Naive thymus-derived CD4-positive, alpha-beta T cell (primary cell): Measurements from ENCODE around the gene HEBP2. TPM values are rescaled to one million over a fixed set of nuclear protein-coding genes. Genes with fewer than 3 reads are reported as not detected.

Source experiments
- ATAC-seq: fragments of 150-1000 bp; cut with Tn5 transposase; 2 replicates; pipeline ENCODE4 v1.10.0; 2021; ENCODE audit warnings: mild to moderate bottlenecking, moderate library complexity
- CTCF ChIA-PET: fragments of 350-600 bp; sonication (Branson Sonifier 250); formaldehyde crosslinking; loops from one replicate; lab custom pipeline; 2021; ENCODE audit warnings: antibody characterized with exemption; lab: Charles Lee
- POLR2A ChIA-PET: fragments of 350-600 bp; sonication (Branson Sonifier 250); formaldehyde crosslinking; loops from one replicate; lab custom pipeline; 2021; ENCODE audit warnings: antibody characterized with exemption, inconsistent platforms; lab: Charles Lee
- DNase-seq, 9 donors: peaks; one replicate each; pipeline versions ENCODE4 v3.0.0 to v3.0.0-alpha.2; 2020 to 2022; ENCODE audit warnings: mixed read lengths in 1 of 9
- H3K27ac ChIP-seq: one replicate; pipeline ENCODE4 v1.7.0; 2013; ENCODE audit warnings: mild to moderate bottlenecking, low read depth, low read length, moderate library complexity
- H3K27me3 ChIP-seq, 2 donors: one replicate each; pipeline ENCODE4 v1.7.0; 2013; ENCODE audit warnings: low read length in 2 of 2, mild to moderate bottlenecking in 2 of 2, moderate library complexity in 2 of 2; ENCODE audit not compliant: control insufficient read depth in 2 of 2, insufficient read depth in 2 of 2
- H3K36me3 ChIP-seq, 3 experiments: 1 replicate in 2 of 3; 2 replicates in 1 of 3; pipeline ENCODE4 v1.7.0; 2013; ENCODE audit warnings: low read length in 3 of 3, mild to moderate bottlenecking in 3 of 3, moderate library complexity in 1 of 3; ENCODE audit not compliant: insufficient read depth in 3 of 3, control insufficient read depth in 2 of 3
- H3K4me1 ChIP-seq, 2 donors: one replicate each; pipeline ENCODE4 v1.7.0; 2013; ENCODE audit warnings: low read length in 2 of 2, mild to moderate bottlenecking in 2 of 2, moderate library complexity in 1 of 2; ENCODE audit not compliant: control insufficient read depth in 2 of 2, insufficient read depth in 2 of 2
- H3K4me3 ChIP-seq: 2 replicates; pipeline ENCODE4 v1.7.0; 2013; ENCODE audit warnings: mild to moderate bottlenecking, low read length
- H3K9me3 ChIP-seq, 3 experiments: 1 replicate in 2 of 3; 2 replicates in 1 of 3; pipeline ENCODE4 v1.7.0; 2013; ENCODE audit warnings: low read length in 3 of 3; ENCODE audit not compliant: control insufficient read depth in 2 of 3
- H3K27ac Mint-ChIP-seq, 9 donors: one replicate each; pipeline ENCODE4 v1.8.0; 2020 to 2022; ENCODE audit warnings: mixed read lengths in 9 of 9, mild to moderate bottlenecking in 8 of 9, moderate library complexity in 5 of 9, inconsistent platforms in 2 of 9
- H3K27me3 Mint-ChIP-seq, 5 donors: one replicate each; pipeline ENCODE4 v1.8.0; 2021 to 2022; ENCODE audit warnings: mixed read lengths in 5 of 5, mild to moderate bottlenecking in 1 of 5
- H3K36me3 Mint-ChIP-seq, 5 donors: one replicate each; pipeline ENCODE4 v1.8.0; 2020 to 2022; ENCODE audit warnings: mixed read lengths in 5 of 5, mild to moderate bottlenecking in 3 of 5, inconsistent platforms in 1 of 5
- H3K4me1 Mint-ChIP-seq, 7 donors: one replicate each; pipeline ENCODE4 v1.8.0; 2020 to 2022; ENCODE audit warnings: mixed read lengths in 7 of 7, mild to moderate bottlenecking in 3 of 7, inconsistent platforms in 1 of 7
- H3K4me3 Mint-ChIP-seq, 10 donors: one replicate each; pipeline ENCODE4 v1.8.0; 2020 to 2022; ENCODE audit warnings: mild to moderate bottlenecking in 10 of 10, mixed read lengths in 10 of 10, moderate library complexity in 6 of 10, inconsistent platforms in 2 of 10
- H3K9me3 Mint-ChIP-seq, 11 donors: one replicate each; pipeline ENCODE4 v1.8.0; 2020 to 2022; ENCODE audit warnings: mixed read lengths in 11 of 11, mild to moderate bottlenecking in 4 of 11, inconsistent platforms in 1 of 11, moderate library complexity in 1 of 11
- intact Hi-C, 2 donors: fragments of 100-400 bp; cut with micrococcal nuclease; formaldehyde crosslinking; loops; one replicate each; pipeline ENCODE4 v1.15.1; 2023
- polyA plus RNA-seq, 2 donors: library from polyadenylated mRNA; unstranded; fragments of 300-500 nt; fragmentation: Illumina TruSeq; gene quantifications; one replicate each; pipeline ENCODE4 v1.2.3, GENCODE V29; 2021
- total RNA-seq, 6 experiments: library from RNA in 5 of 6; stranded (reverse) in 5 of 6; gene quantifications; 1 replicate in 5 of 6; 2 replicates in 1 of 6; pipeline ENCODE4 v1.2.3 and lab custom pipeline; 2021 to 2026

Gene HEBP2
- total and polyA plus RNA-seq, 7 experiments from 2014 or later = 24.9 to 50.7 (median 41.0) TPM

- ChIA-PET CTCF (interaction anchor here (0.8 to 1.4 kb wide), 3 partner anchors 10 to 31 kb away, joined by 3 to 4 read pairs (median 3); partner anchors contain the start of gene HEBP2), POLR2A (interaction anchor here (0.7 to 0.8 kb wide), 3 partner anchors 30 to 51 kb away, joined by 3 to 4 read pairs (median 4); no protein-coding TSS in a partner anchor)
- H3K9me3 ChIP-seq = no peaks in the 10 kb centered on the region
- H3K4me3 ChIP-seq = no peak overlapping the region
- H3K36me3 Mint-ChIP-seq = no peaks in the 10 kb centered on the region
- H3K9me3 Mint-ChIP-seq = peaks cover 0 to 2% (median 0%) of the 10 kb centered on the region in 11 donors
- ATAC-seq = peak; percentile 55
- DNase-seq = peak in 5 of 9 donors; percentile 7 to 26 (median 18)
- intact Hi-C loops = loop anchor here in 1 of 2 donors (1.0 to 2.0 kb wide), 2 partner anchors 31 to 136 kb away; partner anchors contain the start of gene HEBP2
- H3K27me3 ChIP-seq = no peaks in the 10 kb centered on the region
- H3K27ac ChIP-seq = no peak overlapping the region
- no peak overlapping the region for H3K27ac Mint-ChIP-seq
- H3K27me3 Mint-ChIP-seq = peaks cover 0 to 29% (median 5%) of the 10 kb centered on the region in 5 donors
- no peak overlapping the region for H3K4me3 Mint-ChIP-seq
- no peaks in the 10 kb centered on the region for H3K4me1 ChIP-seq
- H3K36me3 ChIP-seq = no peaks in the 10 kb centered on the region
- H3K4me1 Mint-ChIP-seq = no peaks in the 10 kb centered on the region
Measured at GRCh38 chr6:138372711-138373463, 31.1 kb upstream of the HEBP2 start.

GRCh38 chr6:138374230-138374629 lies 29.8 kb upstream of the HEBP2 start:
- Histone ChIP-seq H3K36me3 (no peaks in the 10 kb centered on the region), H3K9me3 (no peaks in the 10 kb centered on the region), H3K27me3 (no peaks in the 10 kb centered on the region), H3K4me3 (no peak overlapping the region), H3K27ac (no peak overlapping the region), H3K4me1 (no peaks in the 10 kb centered on the region)
- peaks cover 0 to 25% (median 3%) of the 10 kb centered on the region in 5 donors for H3K27me3 Mint-ChIP-seq
- POLR2A ChIA-PET = no interaction called here
- no peak overlapping the region for H3K4me3 Mint-ChIP-seq
- H3K4me1 Mint-ChIP-seq = no peaks in the 10 kb centered on the region
- ATAC-seq = no peak
- CTCF ChIA-PET = interaction anchor here (0.6 to 1.0 kb wide), 2 partner anchors 30 to 156 kb away, joined by 3 read pairs; partner anchors contain the start of genes HEBP2 and PBOV1
- no peak for DNase-seq
- peaks cover 0 to 2% (median 0%) of the 10 kb centered on the region in 11 donors for H3K9me3 Mint-ChIP-seq
- H3K36me3 Mint-ChIP-seq = no peaks in the 10 kb centered on the region
- intact Hi-C loops = no loop called here
- peak overlapping the region in 1 of 9 donors; percentile 21 for H3K27ac Mint-ChIP-seq

DNA sequence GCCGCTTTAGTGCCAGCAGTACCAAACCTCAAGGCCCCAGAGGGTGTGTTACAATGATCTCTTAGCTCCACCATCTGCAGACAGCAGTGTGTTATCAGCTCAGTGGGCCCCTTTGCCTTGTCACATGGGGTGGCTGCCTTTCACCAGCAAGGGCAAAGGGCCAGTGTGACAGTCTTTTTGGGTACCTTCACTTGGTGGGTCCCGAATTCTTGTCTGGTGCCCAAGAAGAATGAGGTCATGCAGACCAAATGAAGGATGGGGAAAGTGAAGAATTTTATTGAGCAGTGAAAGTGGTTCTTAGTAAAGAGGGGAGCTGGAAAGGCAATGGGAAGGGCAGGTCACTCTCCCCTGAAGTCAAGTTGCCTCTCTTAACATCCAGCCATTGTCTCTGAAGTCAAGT lies 29.2 kb upstream of the HEBP2 start:
- H3K4me3 ChIP-seq = no peak overlapping the region
- intact Hi-C loops = no loop called here
- H3K27me3 Mint-ChIP-seq = peaks cover 0 to 23% (median 3%) of the 10 kb centered on the region in 5 donors
- peaks cover 0 to 2% (median 0%) of the 10 kb centered on the region in 11 donors for H3K9me3 Mint-ChIP-seq
- H3K36me3 Mint-ChIP-seq = no peaks in the 10 kb centered on the region
- CTCF ChIA-PET = no interaction called here
- no peaks in the 10 kb centered on the region for H3K4me1 Mint-ChIP-seq
- H3K4me1 ChIP-seq = no peaks in the 10 kb centered on the region
- no peaks in the 10 kb centered on the region for H3K9me3 ChIP-seq
- H3K4me3 Mint-ChIP-seq = no peak overlapping the region
- peak overlapping the region in 1 of 9 donors; percentile 21 for H3K27ac Mint-ChIP-seq
- H3K36me3 ChIP-seq = no peaks in the 10 kb centered on the region
- ATAC-seq (no peak), DNase-seq (no peak)
- no peak overlapping the region for H3K27ac ChIP-seq
- H3K27me3 ChIP-seq = no peaks in the 10 kb centered on the region
- POLR2A ChIA-PET = no interaction called here

- H3K9me3 Mint-ChIP-seq = peaks cover 0 to 2% (median 0%) of the 10 kb centered on the region in 11 donors
- Histone ChIP-seq H3K36me3 (no peaks in the 10 kb centered on the region), H3K27me3 (no peaks in the 10 kb centered on the region), H3K4me1 (no peaks in the 10 kb centered on the region), H3K4me3 (no peak overlapping the region), H3K9me3 (no peaks in the 10 kb centered on the region), H3K27ac (no peak overlapping the region)
- no peak overlapping the region for H3K4me3 Mint-ChIP-seq
- ChIA-PET POLR2A (no interaction called here), CTCF (no interaction called here)
- peaks cover 0 to 13% (median 0%) of the 10 kb centered on the region in 5 donors for H3K27me3 Mint-ChIP-seq
- no peak overlapping the region for H3K27ac Mint-ChIP-seq
- intact Hi-C loops = no loop called here
- no peaks in the 10 kb centered on the region for H3K36me3 Mint-ChIP-seq
- no peak for ATAC-seq
- no peaks in the 10 kb centered on the region for H3K4me1 Mint-ChIP-seq
- DNase-seq = no peak
Measured at GRCh38 chr6:138377042-138377441, 27.0 kb upstream of the HEBP2 start.

DNA sequence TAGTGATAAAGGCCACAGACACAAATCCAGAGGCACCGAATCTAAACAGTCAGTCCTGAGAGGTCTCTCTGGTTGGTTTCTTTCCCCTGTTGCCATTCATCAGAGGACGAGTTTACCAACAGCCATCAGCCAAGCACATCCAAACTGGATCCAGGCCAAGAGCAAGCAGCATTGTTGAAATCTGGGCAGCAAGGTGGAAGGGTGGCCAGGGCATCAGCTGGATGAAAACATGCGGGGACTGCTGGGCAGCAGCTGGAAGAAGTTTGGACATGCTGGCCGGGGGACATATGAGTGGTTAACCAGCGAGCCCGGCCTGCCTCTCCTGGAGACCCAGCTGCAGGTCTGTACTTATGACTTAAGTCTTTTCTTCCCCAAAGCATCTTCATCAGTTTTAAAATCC lies 26.2 kb upstream of the HEBP2 start, which contains the start of gene SMIM28:
Gene SMIM28 (plus strand): TSS at position 62 of the 400 bp plus-strand sequence. CDS start 168 bp downstream, at position 230.
- Mint-ChIP-seq H3K9me3 (peaks cover 0 to 2% (median 0%) of the 10 kb centered on the region in 11 donors), H3K36me3 (no peaks in the 10 kb centered on the region), H3K27me3 (peaks cover 0 to 12% (median 0%) of the 10 kb centered on the region in 5 donors), H3K4me1 (no peaks in the 10 kb centered on the region), H3K27ac (no peak within 1 kb of the TSS), H3K4me3 (no peak within 1 kb of the TSS)
- no peak for DNase-seq
- no peak for ATAC-seq
- Histone ChIP-seq H3K9me3 (no peaks in the 10 kb centered on the region), H3K27me3 (no peaks in the 10 kb centered on the region), H3K27ac (no peak within 1 kb of the TSS), H3K36me3 (no peaks in the 10 kb centered on the region), H3K4me1 (no peaks in the 10 kb centered on the region), H3K4me3 (no peak within 1 kb of the TSS)
- CTCF ChIA-PET = no interaction called here
- POLR2A ChIA-PET = no interaction called here
- intact Hi-C loops = no loop called here

DNA sequence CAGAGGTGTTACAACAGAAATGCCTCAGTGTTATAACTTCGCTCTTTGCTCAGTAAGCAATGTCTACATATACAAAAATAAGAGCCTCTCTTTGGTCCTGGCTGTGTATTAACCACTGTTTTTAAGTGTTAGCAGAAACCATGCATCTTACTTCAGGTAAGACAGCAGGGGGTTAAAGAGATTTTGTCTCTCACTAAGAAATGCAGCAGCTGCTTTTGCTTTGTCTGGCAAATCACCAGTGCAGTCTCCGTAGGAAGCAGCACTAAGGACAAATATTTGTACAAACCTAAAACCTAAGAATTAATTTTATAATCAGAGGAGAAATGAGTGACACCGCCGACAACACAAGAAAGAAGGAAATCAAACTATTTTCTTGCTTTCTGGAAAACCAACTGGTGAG lies 25.6 kb upstream of the HEBP2 start:
- H3K4me1 Mint-ChIP-seq = no peaks in the 10 kb centered on the region
- Histone ChIP-seq H3K4me1 (no peaks in the 10 kb centered on the region), H3K27me3 (no peaks in the 10 kb centered on the region), H3K36me3 (no peaks in the 10 kb centered on the region), H3K4me3 (no peak overlapping the region), H3K27ac (no peak overlapping the region), H3K9me3 (no peaks in the 10 kb centered on the region)
- H3K4me3 Mint-ChIP-seq = no peak overlapping the region
- POLR2A ChIA-PET = no interaction called here
- intact Hi-C loops = no loop called here
- H3K36me3 Mint-ChIP-seq = no peaks in the 10 kb centered on the region
- H3K27me3 Mint-ChIP-seq = peaks cover 0 to 12% (median 0%) of the 10 kb centered on the region in 5 donors
- ATAC-seq (no peak), DNase-seq (no peak)
- no peak overlapping the region for H3K27ac Mint-ChIP-seq
- CTCF ChIA-PET = no interaction called here
- H3K9me3 Mint-ChIP-seq = peaks cover 0 to 2% (median 0%) of the 10 kb centered on the region in 11 donors
